Mesenchymal stem cell (in vitro differentiated cells and primary cell): Measurements from ENCODE around the gene TRIM33.
"Not testable (repeated sequence)": the region's sequence is repeated elsewhere in the genome, so short reads cannot be mapped to it uniquely, and the experiment has no call there.

ENCODE experiments used
- DNase-seq: peaks from one replicate; pipeline ENCODE4 v3.0.0-alpha.2; 2013
- H2AFZ ChIP-seq: one replicate; pipeline ENCODE4 v1.6.1; 2013; ENCODE audit warnings: low read depth, mild to moderate bottlenecking, control low read depth, inconsistent platforms, low read length, moderate library complexity
- H2AK5ac ChIP-seq: 2 replicates; pipeline ENCODE4 v1.6.1; 2013; ENCODE audit warnings: low read length, moderate library complexity, mild to moderate bottlenecking, inconsistent platforms; ENCODE audit not compliant: severe bottlenecking
- H2BK120ac ChIP-seq: one replicate; pipeline ENCODE4 v1.6.1; 2013; ENCODE audit warnings: low read depth, mild to moderate bottlenecking, inconsistent platforms, low read length, moderate library complexity
- H2BK12ac ChIP-seq, 2 experiments: one replicate each; pipeline ENCODE4 v1.6.1; 2013; ENCODE audit warnings: inconsistent platforms in 2 of 2, low read length in 2 of 2, mild to moderate bottlenecking in 2 of 2, moderate library complexity in 2 of 2, control low read depth in 1 of 2
- H2BK15ac ChIP-seq: one replicate; pipeline ENCODE4 v1.6.1; 2013; ENCODE audit warnings: mild to moderate bottlenecking, low read depth, inconsistent platforms; ENCODE audit not compliant: poor library complexity, severe bottlenecking
- H2BK5ac ChIP-seq: 2 replicates; pipeline ENCODE4 v1.6.1; 2013; ENCODE audit warnings: low read depth, mild to moderate bottlenecking, low read length, control low read depth, inconsistent platforms; ENCODE audit not compliant: poor library complexity, severe bottlenecking
- H3K14ac ChIP-seq, 2 experiments: one replicate each; pipeline ENCODE4 v1.6.1; 2013; ENCODE audit warnings: inconsistent platforms in 2 of 2, low read length in 2 of 2, control low read depth in 1 of 2, mild to moderate bottlenecking in 1 of 2, moderate library complexity in 1 of 2
- H3K18ac ChIP-seq, 2 experiments: one replicate each; pipeline ENCODE4 v1.6.1; 2013; ENCODE audit warnings: inconsistent platforms in 2 of 2, low read length in 2 of 2, control low read depth in 1 of 2, low read depth in 1 of 2, mild to moderate bottlenecking in 1 of 2
- H3K23ac ChIP-seq, 2 experiments: one replicate each; pipeline ENCODE4 v1.6.1; 2013; ENCODE audit warnings: inconsistent platforms in 2 of 2, low read length in 2 of 2, mild to moderate bottlenecking in 2 of 2, moderate library complexity in 2 of 2, control low read depth in 1 of 2
- H3K27ac ChIP-seq: 2 replicates; pipeline ENCODE4 v1.5.1; 2013; ENCODE audit warnings: mild to moderate bottlenecking, moderate library complexity, low read length, control low read depth, inconsistent platforms; ENCODE audit not compliant: poor library complexity, severe bottlenecking
- H3K27me3 ChIP-seq, 2 experiments: 2 replicates each; pipeline versions ENCODE4 v1.6.1 to v1.7.0; 2013; ENCODE audit warnings: low read length in 2 of 2, mild to moderate bottlenecking in 2 of 2, moderate library complexity in 2 of 2, control low read depth in 1 of 2, inconsistent platforms in 1 of 2; ENCODE audit not compliant: control insufficient read depth in 1 of 2, insufficient read depth in 1 of 2
- H3K36me3 ChIP-seq, 2 experiments: 2 replicates each; pipeline versions ENCODE4 v1.6.1 to v1.7.0; 2013; ENCODE audit warnings: low read length in 2 of 2, control low read depth in 1 of 2, inconsistent platforms in 1 of 2, low read depth in 1 of 2, mild to moderate bottlenecking in 1 of 2; ENCODE audit not compliant: insufficient read depth in 2 of 2, control insufficient read depth in 1 of 2
- H3K4ac ChIP-seq, 2 experiments: one replicate each; pipeline ENCODE4 v1.6.1; 2013; ENCODE audit warnings: inconsistent platforms in 2 of 2, low read length in 2 of 2, mild to moderate bottlenecking in 2 of 2, moderate library complexity in 2 of 2, control low read depth in 1 of 2, low read depth in 1 of 2
- H3K4me1 ChIP-seq: 2 replicates; pipeline ENCODE4 v1.6.1; 2013; ENCODE audit warnings: low read depth, low read length, control low read depth; ENCODE audit not compliant: control insufficient read depth, insufficient read depth
- H3K4me2 ChIP-seq: 2 replicates; pipeline ENCODE4 v1.6.1; 2013; ENCODE audit warnings: low read length, mild to moderate bottlenecking, inconsistent platforms; ENCODE audit not compliant: poor library complexity, severe bottlenecking
- H3K4me3 ChIP-seq, 2 experiments: 2 replicates each; pipeline versions ENCODE4 v1.5.1 to v1.7.0; 2013; ENCODE audit warnings: low read length in 2 of 2, mild to moderate bottlenecking in 2 of 2, control low read depth in 1 of 2, low read depth in 1 of 2; ENCODE audit not compliant: insufficient read depth in 1 of 2
- H3K79me1 ChIP-seq: replicated peaks from 2 replicates; pipeline ENCODE4 v1.6.1; 2013; ENCODE audit warnings: mild to moderate bottlenecking, control low read depth, low read length, inconsistent platforms; ENCODE audit not compliant: poor library complexity, severe bottlenecking
- H3K9ac ChIP-seq: 2 replicates; pipeline ENCODE4 v1.7.0; 2013; ENCODE audit warnings: mild to moderate bottlenecking, low read length, moderate library complexity
- H3K9me3 ChIP-seq: 2 replicates; pipeline ENCODE4 v1.7.0; 2013; ENCODE audit warnings: mild to moderate bottlenecking, low read length; ENCODE audit not compliant: control insufficient read depth
- H4K8ac ChIP-seq: one replicate; pipeline ENCODE4 v1.6.1; 2013; ENCODE audit warnings: inconsistent platforms, mild to moderate bottlenecking, low read length, moderate library complexity
- H4K91ac ChIP-seq: one replicate; pipeline ENCODE4 v1.6.1; 2013; ENCODE audit warnings: mild to moderate bottlenecking, low read length, inconsistent platforms
- WGBS: methylation state at CpG from one replicate; pipeline ENCODE4 v1.1.7; 2013; ENCODE audit warnings: mixed read lengths; 5-methylcytosine and 5-hydroxymethylcytosine counted together

The TRIM33 gene

GRCh38 chr1:114443226-114443625, 67.8 kb downstream of the TRIM33 start:
- H3K4ac ChIP-seq, DNase-seq, H4K8ac ChIP-seq, H3K27ac ChIP-seq, H3K18ac ChIP-seq, H3K27me3 ChIP-seq, H3K4me3 ChIP-seq, H2BK5ac ChIP-seq, H2BK12ac ChIP-seq, H2AK5ac ChIP-seq, H3K9me3 ChIP-seq, H3K4me1 ChIP-seq, H3K9ac ChIP-seq, H3K4me2 ChIP-seq, H2AFZ ChIP-seq, H4K91ac ChIP-seq, H2BK120ac ChIP-seq, H3K23ac ChIP-seq, H3K14ac ChIP-seq, H2BK15ac ChIP-seq: not testable (repeated sequence)
- Histone ChIP-seq H3K79me1 (peaks cover 18% of the 10 kb centered on the region), H3K36me3 (peaks cover 12 to 44% of the 10 kb centered on the region in 2 experiments)
- WGBS, result 98% methylated on average over 3 of the region's 4 CpGs

GRCh38 chr1:114441332-114441731, 69.7 kb downstream of the TRIM33 start:
- Histone ChIP-seq H3K18ac (no peak overlapping the region), H3K27me3 (no peaks in the 10 kb centered on the region), H3K36me3 (peaks cover 12 to 28% of the 10 kb centered on the region in 2 experiments), H2BK15ac (no peak overlapping the region), H2BK5ac (no peak overlapping the region), H2AFZ (no peak overlapping the region), H3K23ac (no peak overlapping the region), H4K8ac (no peak overlapping the region), H3K4me3 (no peak overlapping the region), H3K79me1 (peaks cover 17% of the 10 kb centered on the region), H3K4ac (no peak overlapping the region), H3K4me2 (no peak overlapping the region), H3K9me3 (no peaks in the 10 kb centered on the region), H2AK5ac (no peak overlapping the region), H2BK120ac (no peak overlapping the region), H3K14ac (no peak overlapping the region), H3K4me1 (no peaks in the 10 kb centered on the region), H3K27ac (no peak overlapping the region), H2BK12ac (no peak overlapping the region), H3K9ac (no peak overlapping the region), H4K91ac (no peak overlapping the region)
- WGBS, result 93% methylated on average over 3 of the region's 3 CpGs
- no peak for DNase-seq

- Histone ChIP-seq H3K27ac (no peak overlapping the region), H2AFZ (no peak overlapping the region), H3K9ac (no peak overlapping the region), H4K8ac (no peak overlapping the region), H3K4me1 (no peaks in the 10 kb centered on the region), H3K36me3 (peaks cover 8 to 25% of the 10 kb centered on the region in 2 experiments), H3K79me1 (peaks cover 16% of the 10 kb centered on the region), H2AK5ac (no peak overlapping the region), H3K27me3 (no peaks in the 10 kb centered on the region), H3K9me3 (no peaks in the 10 kb centered on the region), H3K4me3 (no peak overlapping the region), H3K4me2 (no peak overlapping the region), H3K14ac (no peak overlapping the region), H3K18ac (no peak overlapping the region), H3K23ac (no peak overlapping the region), H3K4ac (no peak overlapping the region), H4K91ac (no peak overlapping the region), H2BK12ac (no peak overlapping the region), H2BK120ac (no peak overlapping the region), H2BK5ac (no peak overlapping the region), H2BK15ac (no peak overlapping the region)
- DNase-seq, result no peak
- no CpG with 5 or more reads among the region's 4 CpGs for WGBS
These were observed 71.6 kb downstream of the TRIM33 start for GRCh38 chr1:114439369-114439768.

GRCh38 chr1:114437812-114438211, 73.2 kb downstream of the TRIM33 start:
- Histone ChIP-seq H3K27me3 (no peaks in the 10 kb centered on the region), H3K4me2 (no peak overlapping the region), H3K36me3 (peaks cover 3 to 26% of the 10 kb centered on the region in 2 experiments), H3K9ac (no peak overlapping the region), H2BK120ac (no peak overlapping the region), H2AK5ac (no peak overlapping the region), H2BK15ac (no peak overlapping the region), H3K4me1 (no peaks in the 10 kb centered on the region), H4K91ac (no peak overlapping the region), H3K79me1 (peaks cover 12% of the 10 kb centered on the region), H3K14ac (no peak overlapping the region), H2AFZ (no peak overlapping the region), H2BK5ac (no peak overlapping the region), H2BK12ac (no peak overlapping the region), H3K9me3 (no peaks in the 10 kb centered on the region), H3K23ac (no peak overlapping the region), H3K4ac (no peak overlapping the region), H3K4me3 (no peak overlapping the region), H3K18ac (no peak overlapping the region), H3K27ac (no peak overlapping the region), H4K8ac (no peak overlapping the region)
- DNase-seq, result no peak
- WGBS, result 100% methylated on average over 1 of the region's 1 CpG
